Measurements from ENCODE around the gene NIM1K. TPM values are rescaled to one million over a fixed set of nuclear protein-coding genes. Genes with fewer than 3 reads are reported as not detected.
"Not testable (repeated sequence)": the region's sequence is repeated elsewhere in the genome, so short reads cannot be mapped to it uniquely, and the experiment has no call there.

NIM1K gene
- polyA plus RNA-seq, 1 donor from 2014 or later = not detected

DNA sequence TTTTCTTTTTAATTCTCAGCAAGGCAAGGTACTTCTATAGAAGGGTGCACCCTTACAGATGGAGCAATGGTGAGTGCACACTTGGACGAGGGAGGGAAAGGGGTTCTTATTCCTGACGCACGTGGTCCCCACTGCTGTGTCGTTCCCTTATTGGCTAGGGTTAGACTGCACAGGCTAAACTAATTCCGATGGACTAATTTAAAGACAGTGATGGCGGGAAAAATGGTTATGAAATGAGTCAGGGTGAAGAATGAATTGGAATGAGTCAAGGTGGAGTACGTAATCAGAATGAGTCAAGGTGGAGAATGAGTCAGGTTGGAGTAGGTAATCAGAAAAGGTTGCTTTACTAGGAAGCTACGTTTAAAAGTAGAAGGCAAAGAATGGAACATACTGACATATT, 123.2 kb downstream of the NIM1K start:
- Mint-ChIP-seq H3K27ac (no peak overlapping the region), H3K36me3 (peaks cover 2% of the 10 kb centered on the region), H3K4me3 (no peak overlapping the region), H3K27me3 (peaks cover 2% of the 10 kb centered on the region), H3K9me3 (no peaks in the 10 kb centered on the region), H3K4me1 (peaks cover 10 to 18% (median 17%) of the 10 kb centered on the region in 3 donors)

- Mint-ChIP-seq H3K27me3 (peaks cover 2% of the 10 kb centered on the region), H3K4me1 (peaks cover 10 to 17% (median 17%) of the 10 kb centered on the region in 3 donors), H3K9me3 (no peaks in the 10 kb centered on the region), H3K27ac (no peak overlapping the region), H3K36me3 (peaks cover 2% of the 10 kb centered on the region), H3K4me3 (no peak overlapping the region)
Observed at GRCh38 chr5:43315682-43316081, 123.7 kb downstream of the NIM1K start.

DNA sequence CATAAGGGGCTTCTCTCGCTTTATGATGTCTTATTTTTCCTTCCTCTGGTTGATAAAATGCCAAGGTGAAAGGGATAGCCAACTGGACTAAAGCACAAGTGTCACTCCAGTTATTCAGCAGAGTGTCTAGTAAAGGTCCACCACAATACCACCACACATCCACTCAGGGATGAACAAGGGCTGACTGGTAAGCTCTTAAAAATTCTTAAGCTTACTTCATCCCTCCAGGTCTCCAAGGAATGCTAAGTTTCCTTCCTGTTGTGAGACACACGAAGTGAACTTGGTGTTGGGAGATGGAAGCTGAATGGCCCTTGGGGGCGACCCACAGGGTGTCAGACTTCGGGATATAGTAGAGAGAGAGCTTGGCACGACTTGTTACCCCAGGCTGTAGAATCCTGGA, 124.4 kb downstream of the NIM1K start:
- peaks cover 10 to 17% (median 15%) of the 10 kb centered on the region in 3 donors for H3K4me1 Mint-ChIP-seq
- H3K4me3 Mint-ChIP-seq = no peak overlapping the region
- H3K9me3 Mint-ChIP-seq = no peaks in the 10 kb centered on the region
- peaks cover 2% of the 10 kb centered on the region for H3K36me3 Mint-ChIP-seq
- H3K27me3 Mint-ChIP-seq = peaks cover 2% of the 10 kb centered on the region
- no peak overlapping the region for H3K27ac Mint-ChIP-seq

DNA sequence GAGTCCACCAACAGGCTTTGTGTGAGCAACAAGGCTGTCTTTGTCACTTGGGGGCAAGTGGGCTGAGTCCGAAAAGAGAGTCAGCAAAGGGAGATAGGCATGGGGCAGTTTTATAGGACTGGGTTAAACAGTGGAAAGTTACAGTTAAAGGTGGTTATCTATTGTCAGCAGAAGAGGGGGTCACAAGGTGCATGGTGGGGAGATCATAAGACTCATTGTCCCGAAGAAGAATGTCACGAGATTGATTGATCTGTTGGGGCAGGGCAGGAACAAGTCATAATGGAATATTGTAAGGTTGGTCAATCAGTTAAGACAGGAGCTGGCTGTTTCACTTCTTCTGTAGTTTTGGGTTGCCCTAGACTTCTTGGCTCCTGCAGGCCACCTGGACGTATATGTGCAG, 128.8 kb downstream of the NIM1K start:
- Mint-ChIP-seq H3K9me3 (peaks cover 0 to 3% (median 0%) of the 10 kb centered on the region in 3 donors), H3K36me3 (peaks cover 2% of the 10 kb centered on the region)

DNA sequence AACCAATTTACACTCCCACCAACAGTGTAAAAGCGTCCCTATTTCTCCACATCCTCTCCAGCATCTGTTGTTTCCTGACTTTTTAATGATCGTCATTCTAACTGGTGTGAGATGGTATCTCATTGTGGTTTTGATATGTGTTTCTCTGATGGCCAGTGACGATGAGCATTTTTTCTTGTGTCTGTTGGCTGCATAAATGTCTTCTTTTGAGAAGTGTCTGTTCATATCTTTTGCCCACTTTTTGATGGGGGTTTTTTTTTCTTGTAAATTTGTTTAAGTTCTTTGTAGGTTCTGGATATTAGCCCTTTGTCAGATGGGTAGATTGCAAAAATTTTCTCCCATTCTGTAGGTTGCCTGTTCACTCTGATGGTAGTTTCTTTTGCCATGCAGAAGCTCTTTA, 131.5 kb downstream of the NIM1K start:
- not testable (repeated sequence) for H3K4me1 Mint-ChIP-seq, H3K36me3 Mint-ChIP-seq, H3K4me3 Mint-ChIP-seq, H3K27ac Mint-ChIP-seq, H3K27me3 Mint-ChIP-seq, H3K9me3 Mint-ChIP-seq

More for the DNA sequence above, 128.8 kb downstream of the NIM1K start:
- Mint-ChIP-seq H3K4me3 (no peak overlapping the region), H3K27ac (no peak overlapping the region), H3K27me3 (peaks cover 2% of the 10 kb centered on the region), H3K4me1 (no peaks in the 10 kb centered on the region)

GRCh38 chr5:43325624-43326023, 133.6 kb downstream of the NIM1K start:
- H3K9me3 Mint-ChIP-seq, H3K27ac Mint-ChIP-seq, H3K27me3 Mint-ChIP-seq: not testable (repeated sequence)

More at GRCh38 chr5:43325624-43326023, 133.6 kb downstream of the NIM1K start:
- not testable (repeated sequence) for H3K4me3 Mint-ChIP-seq, H3K4me1 Mint-ChIP-seq, H3K36me3 Mint-ChIP-seq

Other genes starting within 250 kb of the NIM1K start
- gene ANXA2R, start 151.9 kb upstream of the NIM1K start, polyA plus RNA-seq = 42.9 TPM
- gene ZNF131, start 71.3 kb upstream of the NIM1K start, polyA plus RNA-seq = 44.1 TPM
- 11.7 TPM for gene HMGCS1, start 121.2 kb downstream of the NIM1K start, polyA plus RNA-seq
- gene CCL28, start 220.2 kb downstream of the NIM1K start, polyA plus RNA-seq = 13.1 TPM

Measured in IgD-negative memory B cell (primary cell).